Breast epithelium (tissue), 3 donors: ENCODE measurements around the gene DDO.
"Not testable (repeated sequence)": the region's sequence is repeated elsewhere in the genome, so short reads cannot be mapped to it uniquely, and the experiment has no call there.

Source experiments
- POLR2A ChIP-seq: fragments of 450-650 bp; IDR thresholded peaks from one replicate; pipeline ENCODE4 v1.6.1; 2016; ENCODE audit warnings: antibody characterized with exemption, mild to moderate bottlenecking, moderate library complexity
- POLR2AphosphoS5 ChIP-seq, 3 donors: sonication (generic); formaldehyde crosslinking; IDR thresholded peaks; one replicate each; pipeline ENCODE4 v1.6.1; 2017; ENCODE audit warnings: antibody characterized with exemption in 3 of 3
- TF ChIP-seq, protein P1 (sequence below), 3 donors: fragments of 450-650 bp; IDR thresholded peaks; one replicate each; pipeline ENCODE4 v1.5.1; 2016 to 2017; ENCODE audit warnings: antibody characterized with exemption in 3 of 3, mild to moderate bottlenecking in 3 of 3, moderate library complexity in 3 of 3

DNA sequence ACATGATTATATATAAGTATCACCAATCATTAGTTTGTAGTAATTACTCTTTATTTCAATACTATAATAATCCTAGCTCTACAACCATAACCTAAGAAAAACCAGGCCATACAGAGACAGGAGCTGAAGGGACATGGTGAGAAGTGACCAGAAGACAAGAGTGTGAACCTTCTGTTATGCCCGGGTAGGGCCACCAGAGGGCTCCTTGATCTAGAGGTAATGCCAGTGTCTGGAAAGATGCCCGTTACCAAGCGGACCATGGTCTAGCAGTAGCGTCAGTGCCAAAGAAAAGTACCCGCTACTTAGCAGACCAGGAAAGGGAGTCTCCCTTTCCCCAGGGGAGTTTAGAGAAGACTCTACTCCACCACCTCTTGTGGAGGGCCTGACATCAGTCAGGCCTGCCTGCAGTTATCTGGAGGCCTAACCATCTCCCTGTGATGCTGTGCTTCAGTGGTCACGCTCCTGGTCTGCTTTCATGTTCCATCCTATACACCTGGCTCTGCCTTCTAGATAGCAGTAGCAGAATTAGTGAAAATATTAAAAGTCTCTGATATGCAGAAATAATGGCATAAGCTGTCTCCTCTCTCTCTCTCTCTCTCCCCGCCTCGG, 42.3 kb upstream of the DDO start:
- TF ChIP-seq, protein P1, sequence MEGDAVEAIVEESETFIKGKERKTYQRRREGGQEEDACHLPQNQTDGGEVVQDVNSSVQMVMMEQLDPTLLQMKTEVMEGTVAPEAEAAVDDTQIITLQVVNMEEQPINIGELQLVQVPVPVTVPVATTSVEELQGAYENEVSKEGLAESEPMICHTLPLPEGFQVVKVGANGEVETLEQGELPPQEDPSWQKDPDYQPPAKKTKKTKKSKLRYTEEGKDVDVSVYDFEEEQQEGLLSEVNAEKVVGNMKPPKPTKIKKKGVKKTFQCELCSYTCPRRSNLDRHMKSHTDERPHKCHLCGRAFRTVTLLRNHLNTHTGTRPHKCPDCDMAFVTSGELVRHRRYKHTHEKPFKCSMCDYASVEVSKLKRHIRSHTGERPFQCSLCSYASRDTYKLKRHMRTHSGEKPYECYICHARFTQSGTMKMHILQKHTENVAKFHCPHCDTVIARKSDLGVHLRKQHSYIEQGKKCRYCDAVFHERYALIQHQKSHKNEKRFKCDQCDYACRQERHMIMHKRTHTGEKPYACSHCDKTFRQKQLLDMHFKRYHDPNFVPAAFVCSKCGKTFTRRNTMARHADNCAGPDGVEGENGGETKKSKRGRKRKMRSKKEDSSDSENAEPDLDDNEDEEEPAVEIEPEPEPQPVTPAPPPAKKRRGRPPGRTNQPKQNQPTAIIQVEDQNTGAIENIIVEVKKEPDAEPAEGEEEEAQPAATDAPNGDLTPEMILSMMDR (IDR thresholded peaks at IDR 0.05) = not testable (repeated sequence)
- not testable (repeated sequence) for TF ChIP-seq POLR2A; POLR2AphosphoS5 (IDR thresholded peaks at IDR 0.05)
